GM19397 (cell line): ENCODE data around the gene LRRC27.
"Not testable (repeated sequence)": the region's sequence is repeated elsewhere in the genome, so short reads cannot be mapped to it uniquely, and the experiment has no call there.

Experiments
- ATAC-seq: cut with Tn5 transposase; IDR thresholded peaks from one replicate; pipeline ENCODE4 v1.9.1; 2021; ENCODE audit warnings: mild to moderate bottlenecking, moderate library complexity; ENCODE audit not compliant: unreplicated experiment

The LRRC27 gene

GRCh38 chr10:132331601-132332432 lies at the start of gene LRRC27:
Gene LRRC27 (plus strand): TSS chr10:132332193. CDS start chr10:132333525, 1,332 bp downstream.
- peak; percentile 76 for ATAC-seq

GRCh38 chr10:132282667-132283603 lies 49.1 kb upstream of the LRRC27 start:
- ATAC-seq, result no peak

GRCh38 chr10:132283604-132284382 lies 48.2 kb upstream of the LRRC27 start:
- ATAC-seq, result no peak

- ATAC-seq, result no peak
Observed at GRCh38 chr10:132289439-132289838, 42.6 kb upstream of the LRRC27 start.

- no peak for ATAC-seq
Observed at GRCh38 chr10:132290631-132291030, 41.4 kb upstream of the LRRC27 start.

GRCh38 chr10:132291826-132292225 lies 40.2 kb upstream of the LRRC27 start:
- no peak for ATAC-seq

- no peak for ATAC-seq
Observed at GRCh38 chr10:132292287-132293200, 39.4 kb upstream of the LRRC27 start.

GRCh38 chr10:132293201-132293812 lies 38.7 kb upstream of the LRRC27 start:
- no peak for ATAC-seq

GRCh38 chr10:132293813-132294520 lies 38.0 kb upstream of the LRRC27 start:
- ATAC-seq, result no peak

- no peak for ATAC-seq
Observed at GRCh38 chr10:132294561-132295318, 37.3 kb upstream of the LRRC27 start.

GRCh38 chr10:132295481-132295880 lies 36.5 kb upstream of the LRRC27 start:
- not testable (repeated sequence) for ATAC-seq

- no peak for ATAC-seq
Observed at GRCh38 chr10:132296666-132297443, 35.1 kb upstream of the LRRC27 start.

GRCh38 chr10:132297526-132297925 lies 34.5 kb upstream of the LRRC27 start:
- ATAC-seq, result no peak

- ATAC-seq, result no peak
Observed at GRCh38 chr10:132298038-132298881, 33.7 kb upstream of the LRRC27 start.

GRCh38 chr10:132299371-132300336 lies 32.3 kb upstream of the LRRC27 start:
- ATAC-seq, result no peak
